ENCODE results near the gene BMPR1B. TPM values are rescaled to one million over a fixed set of nuclear protein-coding genes. Genes with fewer than 3 reads are reported as not detected.

Gene BMPR1B
- total RNA-seq, 3 donors from 2014 or later (not counting 1 experiment from before 2014, with no cell fraction given): 0.25 TPM; not detected in 2

DNA sequence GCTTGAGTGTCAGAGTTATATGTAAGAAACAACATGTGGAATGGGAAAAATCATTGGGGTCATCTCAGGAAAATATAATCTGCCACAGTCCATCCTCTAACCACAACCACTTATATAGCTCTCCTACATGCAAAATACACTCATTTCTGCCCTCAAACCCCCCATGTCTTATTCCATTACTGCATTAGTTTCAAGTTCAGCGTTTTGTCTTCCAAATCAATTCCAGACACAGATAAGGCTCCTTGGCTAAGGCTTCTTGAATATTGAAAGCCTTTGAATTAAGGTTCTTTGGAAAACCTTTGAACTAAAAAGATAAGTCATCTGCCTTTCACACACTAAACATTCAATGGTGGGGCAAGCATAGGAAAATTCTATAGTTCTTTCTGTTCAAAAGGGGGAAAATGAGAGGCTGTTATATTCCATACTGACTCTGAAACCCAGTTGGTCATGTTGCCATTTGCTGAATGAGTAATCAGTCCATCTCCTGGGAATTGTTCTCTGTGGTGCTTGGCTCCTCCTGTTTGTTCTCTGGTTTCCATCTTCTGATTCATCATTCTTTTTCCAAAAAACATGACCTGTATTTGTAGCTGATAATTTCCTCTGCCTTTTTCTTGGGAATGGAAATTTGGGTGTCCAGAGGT, 218.7 kb downstream of the BMPR1B start:
- H3K36me3 ChIP-seq (ENCODE audit: control insufficient read depth, insufficient read depth, low read length): no peaks in the 10 kb centered on the region
- H3K4me3 ChIP-seq (ENCODE audit: low read length): no peak overlapping the region
- no peaks in the 10 kb centered on the region for H3K4me1 Mint-ChIP-seq
- no peak for DNase-seq
- H3K9me3 Mint-ChIP-seq: peaks cover 0 to 2% of the 10 kb centered on the region in 2 donors
- 100% methylated on average over 1 of the region's 1 CpG for WGBS (ENCODE audit: insufficient coverage)
- H3K4me1 ChIP-seq (ENCODE audit: control insufficient read depth, insufficient read depth, low read length): no peaks in the 10 kb centered on the region
- H3K36me3 Mint-ChIP-seq: no peaks in the 10 kb centered on the region
- TF ChIP-seq, protein P1, sequence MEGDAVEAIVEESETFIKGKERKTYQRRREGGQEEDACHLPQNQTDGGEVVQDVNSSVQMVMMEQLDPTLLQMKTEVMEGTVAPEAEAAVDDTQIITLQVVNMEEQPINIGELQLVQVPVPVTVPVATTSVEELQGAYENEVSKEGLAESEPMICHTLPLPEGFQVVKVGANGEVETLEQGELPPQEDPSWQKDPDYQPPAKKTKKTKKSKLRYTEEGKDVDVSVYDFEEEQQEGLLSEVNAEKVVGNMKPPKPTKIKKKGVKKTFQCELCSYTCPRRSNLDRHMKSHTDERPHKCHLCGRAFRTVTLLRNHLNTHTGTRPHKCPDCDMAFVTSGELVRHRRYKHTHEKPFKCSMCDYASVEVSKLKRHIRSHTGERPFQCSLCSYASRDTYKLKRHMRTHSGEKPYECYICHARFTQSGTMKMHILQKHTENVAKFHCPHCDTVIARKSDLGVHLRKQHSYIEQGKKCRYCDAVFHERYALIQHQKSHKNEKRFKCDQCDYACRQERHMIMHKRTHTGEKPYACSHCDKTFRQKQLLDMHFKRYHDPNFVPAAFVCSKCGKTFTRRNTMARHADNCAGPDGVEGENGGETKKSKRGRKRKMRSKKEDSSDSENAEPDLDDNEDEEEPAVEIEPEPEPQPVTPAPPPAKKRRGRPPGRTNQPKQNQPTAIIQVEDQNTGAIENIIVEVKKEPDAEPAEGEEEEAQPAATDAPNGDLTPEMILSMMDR (IDR thresholded peaks at IDR 0.05): no peak
- no peak overlapping the region for H3K27ac Mint-ChIP-seq
- no peak overlapping the region for H3K4me3 Mint-ChIP-seq
- H3K27me3 ChIP-seq (ENCODE audit: control insufficient read depth, insufficient read depth, low read length): no peaks in the 10 kb centered on the region
- H3K27ac ChIP-seq (ENCODE audit: low read length): no peak overlapping the region
- no peaks in the 10 kb centered on the region for H3K9me3 ChIP-seq (ENCODE audit: control insufficient read depth, insufficient read depth, low read length)
- intact Hi-C loops (cut with micrococcal nuclease): no loop called here
- no peak for ATAC-seq
- peaks cover 0 to 2% of the 10 kb centered on the region in 2 donors for H3K27me3 Mint-ChIP-seq (ENCODE audit: low read depth in 2 of 2)

DNA sequence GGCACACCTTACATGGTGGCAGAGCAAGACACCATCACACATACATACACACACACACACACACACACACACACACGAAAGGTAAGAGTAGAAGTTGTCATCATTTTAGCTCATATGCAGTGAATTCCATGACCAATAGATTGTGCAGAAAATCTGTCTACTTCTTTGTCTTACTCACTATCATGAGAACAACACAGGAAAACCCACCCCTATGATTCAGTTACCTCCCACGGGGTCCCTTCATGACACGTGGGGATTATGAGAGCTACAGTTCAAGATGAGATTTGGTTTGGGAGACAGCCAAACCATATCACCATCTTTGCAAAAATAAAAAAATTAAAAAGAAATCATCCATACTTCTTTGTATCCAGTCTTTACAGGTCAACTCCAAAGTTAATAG, 221.1 kb downstream of the BMPR1B start:
- Histone ChIP-seq H3K4me3 (ENCODE audit: low read length) (no peak overlapping the region), H3K9me3 (ENCODE audit: control insufficient read depth, insufficient read depth, low read length) (no peaks in the 10 kb centered on the region), H3K36me3 (ENCODE audit: control insufficient read depth, insufficient read depth, low read length) (no peaks in the 10 kb centered on the region), H3K27me3 (ENCODE audit: control insufficient read depth, insufficient read depth, low read length) (no peaks in the 10 kb centered on the region), H3K4me1 (ENCODE audit: control insufficient read depth, insufficient read depth, low read length) (no peaks in the 10 kb centered on the region), H3K27ac (ENCODE audit: low read length) (no peak overlapping the region)
- peaks cover 0 to 2% of the 10 kb centered on the region in 2 donors for H3K9me3 Mint-ChIP-seq
- DNase-seq (no peak), ATAC-seq (no peak)
- H3K36me3 Mint-ChIP-seq: no peaks in the 10 kb centered on the region
- H3K27me3 Mint-ChIP-seq (ENCODE audit: low read depth in 2 of 2): no peaks in the 10 kb centered on the region
- no peak overlapping the region for H3K27ac Mint-ChIP-seq
- no CpG with 5 or more reads among the region's 3 CpGs for WGBS (ENCODE audit: insufficient coverage)
- intact Hi-C loops (cut with micrococcal nuclease): no loop called here
- TF ChIP-seq, protein P1 (IDR thresholded peaks at IDR 0.05): no peak
- no peak overlapping the region for H3K4me3 Mint-ChIP-seq
- H3K4me1 Mint-ChIP-seq: no peaks in the 10 kb centered on the region

DNA sequence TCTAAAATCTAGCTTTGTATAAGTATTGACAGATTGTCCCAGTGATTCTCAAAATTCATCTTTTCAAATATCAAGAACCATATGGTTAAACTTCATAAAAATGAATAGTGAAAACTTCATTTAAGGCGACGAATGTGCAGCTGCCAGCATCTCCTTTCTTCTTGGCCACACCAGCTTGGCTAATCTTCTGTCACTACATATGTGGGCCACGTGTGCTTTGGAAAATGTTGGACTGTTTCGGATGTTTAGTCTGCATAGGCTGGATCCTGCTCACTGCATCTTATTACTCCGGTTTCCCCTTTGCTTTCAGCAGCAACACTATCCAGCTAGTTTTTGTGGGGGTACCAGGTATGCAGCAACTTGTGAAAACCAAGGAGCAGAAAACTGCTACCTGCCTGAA, 221.9 kb downstream of the BMPR1B start:
- Mint-ChIP-seq H3K27ac (no peak overlapping the region), H3K4me3 (no peak overlapping the region), H3K9me3 (peaks cover 0 to 2% of the 10 kb centered on the region in 2 donors), H3K27me3 (ENCODE audit: low read depth in 2 of 2) (no peaks in the 10 kb centered on the region), H3K4me1 (peaks cover under 1% of the 10 kb centered on the region in 2 donors), H3K36me3 (no peaks in the 10 kb centered on the region)
- WGBS (ENCODE audit: insufficient coverage): 95% methylated on average over 5 of the region's 5 CpGs
- Histone ChIP-seq H3K4me3 (ENCODE audit: low read length) (no peak overlapping the region), H3K27ac (ENCODE audit: low read length) (no peak overlapping the region), H3K27me3 (ENCODE audit: control insufficient read depth, insufficient read depth, low read length) (no peaks in the 10 kb centered on the region), H3K9me3 (ENCODE audit: control insufficient read depth, insufficient read depth, low read length) (no peaks in the 10 kb centered on the region), H3K36me3 (ENCODE audit: control insufficient read depth, insufficient read depth, low read length) (no peaks in the 10 kb centered on the region), H3K4me1 (ENCODE audit: control insufficient read depth, insufficient read depth, low read length) (no peaks in the 10 kb centered on the region)
- no peak for DNase-seq
- no peak for ATAC-seq
- intact Hi-C loops (cut with micrococcal nuclease): no loop called here
- TF ChIP-seq, protein P1 (IDR thresholded peaks at IDR 0.05): no peak

Measured in natural killer cell (primary cell).